CD8-positive, alpha-beta memory T cell (primary cell): ENCODE data around the gene OSBPL1A. TPM values are rescaled to one million over a fixed set of nuclear protein-coding genes. Genes with fewer than 3 reads are reported as not detected.
A peak's percentile ranks its signal among the peaks of the same experiment; 100 is the strongest.

Experiments used
- CTCF ChIA-PET: fragments of 350-600 bp; sonication (Branson Sonifier 250); formaldehyde crosslinking; loops from one replicate; lab custom pipeline; 2021; ENCODE audit warnings: antibody characterized with exemption; lab: Charles Lee
- POLR2A ChIA-PET: fragments of 350-600 bp; sonication (Branson Sonifier 250); formaldehyde crosslinking; loops from one replicate; lab custom pipeline; 2021; ENCODE audit warnings: antibody characterized with exemption; lab: Charles Lee
- DNase-seq, 5 donors: peaks; one replicate each; pipeline versions ENCODE4 v3.0.0 to v3.0.0-alpha.2; 2020 to 2022; ENCODE audit warnings: mixed read lengths in 1 of 5
- H3K27ac ChIP-seq: one replicate; pipeline ENCODE4 v1.7.0; 2013; ENCODE audit warnings: low read depth, mild to moderate bottlenecking, low read length, moderate library complexity
- H3K27me3 ChIP-seq: 2 replicates; pipeline ENCODE4 v1.7.0; 2013; ENCODE audit warnings: low read length, mild to moderate bottlenecking; ENCODE audit not compliant: insufficient read depth, poor library complexity, severe bottlenecking
- H3K36me3 ChIP-seq: 2 replicates; pipeline ENCODE4 v1.7.0; 2013; ENCODE audit warnings: mild to moderate bottlenecking, low read length, moderate library complexity; ENCODE audit not compliant: insufficient read depth
- H3K4me1 ChIP-seq: 2 replicates; pipeline ENCODE4 v1.7.0; 2013; ENCODE audit warnings: mild to moderate bottlenecking, low read length, moderate library complexity; ENCODE audit not compliant: insufficient read depth
- H3K4me3 ChIP-seq: 2 replicates; pipeline ENCODE4 v1.7.0; 2013; ENCODE audit warnings: mild to moderate bottlenecking, low read length
- H3K9me3 ChIP-seq: 2 replicates; pipeline ENCODE4 v1.7.0; 2013; ENCODE audit warnings: mild to moderate bottlenecking, low read length
- H3K27ac Mint-ChIP-seq, 8 donors: one replicate each; pipeline ENCODE4 v1.8.0; 2020 to 2021; ENCODE audit warnings: mixed read lengths in 8 of 8, mild to moderate bottlenecking in 6 of 8, inconsistent platforms in 3 of 8, moderate library complexity in 3 of 8
- H3K27me3 Mint-ChIP-seq, 2 donors: one replicate each; pipeline ENCODE4 v1.8.0; 2020 to 2021; ENCODE audit warnings: mixed read lengths in 2 of 2, mild to moderate bottlenecking in 1 of 2, moderate library complexity in 1 of 2
- H3K36me3 Mint-ChIP-seq, 3 donors: one replicate each; pipeline ENCODE4 v1.8.0; 2020 to 2021; ENCODE audit warnings: mixed read lengths in 3 of 3, inconsistent platforms in 1 of 3, mild to moderate bottlenecking in 1 of 3
- H3K4me1 Mint-ChIP-seq, 3 donors: one replicate each; pipeline ENCODE4 v1.8.0; 2020 to 2021; ENCODE audit warnings: mixed read lengths in 3 of 3, inconsistent platforms in 1 of 3, mild to moderate bottlenecking in 1 of 3
- H3K4me3 Mint-ChIP-seq, 7 donors: one replicate each; pipeline ENCODE4 v1.8.0; 2020 to 2021; ENCODE audit warnings: mixed read lengths in 7 of 7, mild to moderate bottlenecking in 6 of 7, moderate library complexity in 4 of 7, inconsistent platforms in 2 of 7
- H3K9me3 Mint-ChIP-seq, 5 donors: one replicate each; pipeline ENCODE4 v1.8.0; 2020 to 2022; ENCODE audit warnings: mixed read lengths in 5 of 5, mild to moderate bottlenecking in 3 of 5, moderate library complexity in 2 of 5, inconsistent platforms in 1 of 5
- polyA plus RNA-seq: library from polyadenylated mRNA; unstranded; fragments of 300-500 nt; fragmentation: Illumina TruSeq; gene quantifications from one replicate; pipeline ENCODE4 v1.2.3, GENCODE V29; 2021
- total RNA-seq, 2 experiments: library from RNA; stranded (reverse); gene quantifications; one replicate each; pipeline ENCODE4 v1.2.3, GENCODE V29; 2021

Gene OSBPL1A
- total and polyA plus RNA-seq, 3 experiments from 2014 or later = 1.3 to 2.5 (median 1.5) TPM

- POLR2A ChIA-PET = no interaction called here
- no peaks in the 10 kb centered on the region for H3K36me3 ChIP-seq
- H3K27me3 Mint-ChIP-seq = peaks cover 18 to 41% of the 10 kb centered on the region in 2 donors
- H3K27ac Mint-ChIP-seq = no peak overlapping the region
- H3K4me3 Mint-ChIP-seq = no peak overlapping the region
- no peaks in the 10 kb centered on the region for H3K4me1 Mint-ChIP-seq
- peaks cover 0 to 4% (median 0%) of the 10 kb centered on the region in 3 donors for H3K36me3 Mint-ChIP-seq
- no peak for DNase-seq
- no peak overlapping the region for H3K27ac ChIP-seq
- H3K9me3 ChIP-seq = no peaks in the 10 kb centered on the region
- H3K4me1 ChIP-seq = no peaks in the 10 kb centered on the region
- no peaks in the 10 kb centered on the region for H3K27me3 ChIP-seq
- CTCF ChIA-PET = no interaction called here
- H3K9me3 Mint-ChIP-seq = peaks cover 0 to 2% (median 0%) of the 10 kb centered on the region in 5 donors
- no peak overlapping the region for H3K4me3 ChIP-seq
These were observed 16.9 kb upstream of the OSBPL1A start for GRCh38 chr18:24414349-24415003.

- Histone ChIP-seq H3K27ac (no peak overlapping the region), H3K9me3 (no peaks in the 10 kb centered on the region), H3K4me1 (no peaks in the 10 kb centered on the region), H3K4me3 (no peak overlapping the region), H3K27me3 (no peaks in the 10 kb centered on the region), H3K36me3 (no peaks in the 10 kb centered on the region)
- Mint-ChIP-seq H3K36me3 (no peaks in the 10 kb centered on the region), H3K4me3 (no peak overlapping the region), H3K4me1 (no peaks in the 10 kb centered on the region), H3K9me3 (peaks cover 0 to 2% (median 0%) of the 10 kb centered on the region in 5 donors), H3K27ac (no peak overlapping the region), H3K27me3 (peaks cover 25 to 43% of the 10 kb centered on the region in 2 donors)
- ChIA-PET CTCF (interaction anchor here (1.2 kb wide), 1 partner anchor 9 kb away, joined by 4 read pairs; no protein-coding TSS in a partner anchor), POLR2A (no interaction called here)
- DNase-seq = no peak
These were observed 15.5 kb upstream of the OSBPL1A start for GRCh38 chr18:24413148-24413547.

DNA sequence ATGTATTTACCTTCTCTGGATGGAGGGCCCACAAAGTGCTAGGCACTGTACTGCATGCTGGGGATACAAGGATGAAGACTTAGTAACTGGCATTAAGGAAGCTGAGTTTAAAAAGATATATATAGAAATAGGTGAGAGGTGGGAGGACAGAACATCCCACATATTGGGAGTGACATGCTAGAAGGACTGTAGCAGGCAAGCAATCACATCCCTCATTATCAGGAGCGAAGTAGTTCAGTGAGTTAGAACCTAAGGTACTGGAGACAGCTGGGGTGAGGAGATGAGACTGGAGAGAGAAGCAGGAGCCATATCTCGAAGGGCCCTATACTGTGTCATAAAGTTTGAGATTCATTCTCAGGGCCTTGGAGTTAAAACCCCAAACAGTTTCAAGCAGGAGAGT is 10.9 kb upstream of the OSBPL1A start:
- no peak overlapping the region for H3K4me3 Mint-ChIP-seq
- H3K27ac Mint-ChIP-seq = no peak overlapping the region
- ChIA-PET CTCF (no interaction called here), POLR2A (no interaction called here)
- peaks cover 0 to 2% (median 0%) of the 10 kb centered on the region in 5 donors for H3K9me3 Mint-ChIP-seq
- no peak overlapping the region for H3K27ac ChIP-seq
- no peaks in the 10 kb centered on the region for H3K9me3 ChIP-seq
- no peaks in the 10 kb centered on the region for H3K4me1 Mint-ChIP-seq
- H3K36me3 ChIP-seq = no peaks in the 10 kb centered on the region
- H3K4me1 ChIP-seq = no peaks in the 10 kb centered on the region
- no peak overlapping the region for H3K4me3 ChIP-seq
- H3K27me3 ChIP-seq = peaks cover 4% of the 10 kb centered on the region
- H3K27me3 Mint-ChIP-seq = peaks cover 51 to 73% of the 10 kb centered on the region in 2 donors
- DNase-seq = no peak
- H3K36me3 Mint-ChIP-seq = no peaks in the 10 kb centered on the region

GRCh38 chr18:24404591-24404990 is 7.0 kb upstream of the OSBPL1A start:
- H3K9me3 Mint-ChIP-seq = peaks cover 0 to 1% (median 0%) of the 10 kb centered on the region in 5 donors
- ChIA-PET CTCF (no interaction called here), POLR2A (no interaction called here)
- no peaks in the 10 kb centered on the region for H3K9me3 ChIP-seq
- H3K36me3 ChIP-seq = no peaks in the 10 kb centered on the region
- peaks cover 4% of the 10 kb centered on the region for H3K27me3 ChIP-seq
- H3K36me3 Mint-ChIP-seq = no peaks in the 10 kb centered on the region
- H3K4me3 ChIP-seq = no peak overlapping the region
- peaks cover 38 to 79% of the 10 kb centered on the region in 2 donors for H3K27me3 Mint-ChIP-seq
- no peaks in the 10 kb centered on the region for H3K4me1 ChIP-seq
- no peak for DNase-seq
- no peak overlapping the region for H3K4me3 Mint-ChIP-seq
- H3K27ac ChIP-seq = no peak overlapping the region
- no peak overlapping the region for H3K27ac Mint-ChIP-seq
- no peaks in the 10 kb centered on the region for H3K4me1 Mint-ChIP-seq

DNA sequence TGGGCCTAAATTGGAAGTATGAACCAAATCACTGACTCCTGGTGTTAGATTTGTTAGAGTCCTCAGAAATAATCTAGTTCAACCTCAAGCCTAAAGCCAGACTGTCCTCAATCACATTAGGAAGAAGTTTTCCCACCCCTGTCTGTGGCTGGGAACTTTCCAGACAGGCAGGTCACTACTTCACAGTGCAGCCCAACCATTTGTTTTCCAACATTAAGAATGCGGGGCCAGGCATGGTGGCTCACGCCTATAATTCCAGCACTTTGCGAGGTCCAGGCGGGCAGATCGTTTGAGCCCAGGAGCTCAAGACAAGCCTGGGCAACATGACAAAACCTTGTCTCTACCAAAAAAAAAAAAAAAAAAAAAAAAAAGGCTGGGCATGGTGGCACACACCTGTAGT is 5.5 kb upstream of the OSBPL1A start:
- Histone ChIP-seq H3K27me3 (peaks cover 4% of the 10 kb centered on the region), H3K27ac (no peak overlapping the region), H3K9me3 (no peaks in the 10 kb centered on the region), H3K4me1 (peaks cover 5% of the 10 kb centered on the region), H3K36me3 (no peaks in the 10 kb centered on the region), H3K4me3 (no peak overlapping the region)
- H3K4me3 Mint-ChIP-seq = no peak overlapping the region
- ChIA-PET CTCF (no interaction called here), POLR2A (no interaction called here)
- H3K36me3 Mint-ChIP-seq = no peaks in the 10 kb centered on the region
- H3K27me3 Mint-ChIP-seq = peaks cover 31 to 71% of the 10 kb centered on the region in 2 donors
- H3K9me3 Mint-ChIP-seq = peaks cover 0 to 1% (median 0%) of the 10 kb centered on the region in 5 donors
- H3K27ac Mint-ChIP-seq = no peak overlapping the region
- DNase-seq = no peak
- peaks cover 3 to 4% (median 4%) of the 10 kb centered on the region in 3 donors for H3K4me1 Mint-ChIP-seq

DNA sequence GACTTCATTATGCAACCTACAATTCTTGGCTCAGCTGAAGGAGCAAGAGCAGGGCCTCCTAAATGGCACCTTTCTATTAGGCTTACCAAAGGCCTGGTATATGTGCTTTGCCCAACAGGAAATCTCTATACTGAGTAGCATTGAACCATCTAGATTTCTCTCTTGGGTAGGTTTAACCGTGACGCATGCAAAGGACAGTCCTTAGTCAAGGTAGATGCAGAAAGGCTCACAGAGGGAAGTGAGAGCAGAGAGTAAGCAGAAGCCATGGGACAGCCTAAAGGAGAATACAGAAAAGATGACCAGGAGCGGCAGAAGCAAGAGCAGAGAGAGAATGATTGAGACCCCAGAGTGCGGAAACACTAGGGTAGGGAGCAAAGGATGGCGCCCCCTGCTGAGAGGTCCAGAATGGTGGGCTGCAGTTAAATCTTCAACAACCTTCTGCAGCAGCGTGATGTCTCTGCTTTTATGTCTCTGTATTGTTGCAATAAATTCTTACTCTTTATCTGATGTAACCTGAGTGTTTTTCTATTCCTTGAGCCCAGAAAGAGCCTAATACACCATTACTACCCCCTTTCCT is 4.7 kb upstream of the OSBPL1A start:
- peaks cover 4% of the 10 kb centered on the region for H3K27me3 ChIP-seq
- H3K27ac ChIP-seq = no peak overlapping the region
- no peaks in the 10 kb centered on the region for H3K36me3 ChIP-seq
- Mint-ChIP-seq H3K27ac (no peak overlapping the region), H3K4me1 (peaks cover 7% of the 10 kb centered on the region in 3 donors), H3K27me3 (peaks cover 30 to 67% of the 10 kb centered on the region in 2 donors), H3K9me3 (peaks cover 0 to 1% (median 0%) of the 10 kb centered on the region in 5 donors), H3K36me3 (no peaks in the 10 kb centered on the region), H3K4me3 (peak overlapping the region in 1 of 7 donors; percentile 8)
- H3K4me3 ChIP-seq = no peak overlapping the region
- ChIA-PET CTCF (no interaction called here), POLR2A (no interaction called here)
- peaks cover 8% of the 10 kb centered on the region for H3K4me1 ChIP-seq
- H3K9me3 ChIP-seq = no peaks in the 10 kb centered on the region
- DNase-seq = no peak

GRCh38 chr18:24400587-24400986 is 3.0 kb upstream of the OSBPL1A start:
- Histone ChIP-seq H3K27ac (no peak overlapping the region), H3K4me1 (peaks cover 8% of the 10 kb centered on the region), H3K27me3 (peaks cover 4% of the 10 kb centered on the region), H3K36me3 (no peaks in the 10 kb centered on the region), H3K4me3 (no peak overlapping the region), H3K9me3 (no peaks in the 10 kb centered on the region)
- peak overlapping the region in 2 of 7 donors; percentile 19 to 30 for H3K4me3 Mint-ChIP-seq
- H3K9me3 Mint-ChIP-seq = no peaks in the 10 kb centered on the region
- no peaks in the 10 kb centered on the region for H3K36me3 Mint-ChIP-seq
- peaks cover 12 to 14% (median 14%) of the 10 kb centered on the region in 3 donors for H3K4me1 Mint-ChIP-seq
- DNase-seq = no peak
- ChIA-PET CTCF (no interaction called here), POLR2A (no interaction called here)
- peaks cover 24 to 56% of the 10 kb centered on the region in 2 donors for H3K27me3 Mint-ChIP-seq
- H3K27ac Mint-ChIP-seq = no peak overlapping the region

GRCh38 chr18:24398540-24398939 is 916 bp upstream of the OSBPL1A start:
- CTCF ChIA-PET = interaction anchor here (0.5 to 1.4 kb wide), 2 partner anchors 38 to 90 kb away, joined by 3 read pairs; no protein-coding TSS in a partner anchor
- DNase-seq = no peak
- Histone ChIP-seq H3K27me3 (no peaks in the 10 kb centered on the region), H3K27ac (no peak overlapping the region), H3K4me1 (peaks cover 8% of the 10 kb centered on the region), H3K9me3 (no peaks in the 10 kb centered on the region), H3K4me3 (no peak overlapping the region), H3K36me3 (no peaks in the 10 kb centered on the region)
- Mint-ChIP-seq H3K9me3 (no peaks in the 10 kb centered on the region), H3K27me3 (peaks cover 12 to 43% of the 10 kb centered on the region in 2 donors), H3K4me1 (peaks cover 14 to 19% (median 14%) of the 10 kb centered on the region in 3 donors), H3K4me3 (peak overlapping the region in 6 of 7 donors; percentile 81 to 92 (median 88)), H3K36me3 (no peaks in the 10 kb centered on the region), H3K27ac (no peak overlapping the region)
- POLR2A ChIA-PET = no interaction called here
